Measurements from ENCODE around the gene XIRP1.

- no peak for TF ChIP-seq POLR2A (IDR thresholded peaks at IDR 0.05; ENCODE audit: low read depth, low read length)
- TF ChIP-seq POLR2AphosphoS5 (IDR thresholded peaks at IDR 0.05; ENCODE audit: low read depth, low read length) = no peak
Observed at GRCh38 chr3:39136533-39137434, 55.6 kb downstream of the XIRP1 start.

All from GM12891 (cell line).